NCI-H1930 (cell line): ENCODE results near the gene RIBC2.
"Not testable (repeated sequence)": the region's sequence is repeated elsewhere in the genome, so short reads cannot be mapped to it uniquely, and the experiment has no call there.

Experiments used
- DNase-seq, 2 experiments: peaks; one replicate each; lab custom pipeline; 2025; lab: John Stamatoyannopoulos, UW

Gene RIBC2

GRCh38 chr22:45450101-45450785 lies 36.8 kb downstream of the RIBC2 start:
- DNase-seq: no peak

GRCh38 chr22:45450921-45451651 lies 37.6 kb downstream of the RIBC2 start:
- no peak for DNase-seq

GRCh38 chr22:45451972-45452371 lies 38.5 kb downstream of the RIBC2 start:
- no peak for DNase-seq

GRCh38 chr22:45452565-45453379 lies 39.3 kb downstream of the RIBC2 start:
- DNase-seq: no peak

- DNase-seq: no peak
These were observed 40.3 kb downstream of the RIBC2 start for GRCh38 chr22:45453764-45454163.

- DNase-seq: no peak
These were observed 40.8 kb downstream of the RIBC2 start for GRCh38 chr22:45454275-45454674.

- DNase-seq: no peak
These were observed 41.7 kb downstream of the RIBC2 start for GRCh38 chr22:45455212-45455611.

- no peak for DNase-seq
These were observed 42.1 kb downstream of the RIBC2 start for GRCh38 chr22:45455621-45456020.

- no peak for DNase-seq
These were observed 43.3 kb downstream of the RIBC2 start for GRCh38 chr22:45456811-45457210.

GRCh38 chr22:45458532-45458931 lies 45.0 kb downstream of the RIBC2 start:
- no peak for DNase-seq

GRCh38 chr22:45459235-45459634 lies 45.7 kb downstream of the RIBC2 start:
- no peak for DNase-seq

- DNase-seq: no peak
These were observed 47.0 kb downstream of the RIBC2 start for GRCh38 chr22:45460288-45461109.

GRCh38 chr22:45462034-45462655 lies 48.7 kb downstream of the RIBC2 start:
- DNase-seq: no peak

- DNase-seq: not testable (repeated sequence)
These were observed 50.2 kb downstream of the RIBC2 start for GRCh38 chr22:45463691-45464090.

GRCh38 chr22:45465633-45466032 lies 52.1 kb downstream of the RIBC2 start:
- no peak for DNase-seq

GRCh38 chr22:45468872-45469271 lies 55.4 kb downstream of the RIBC2 start:
- no peak for DNase-seq

- DNase-seq: no peak
These were observed 56.0 kb downstream of the RIBC2 start for GRCh38 chr22:45469281-45470073.

- no peak for DNase-seq
These were observed 57.4 kb downstream of the RIBC2 start for GRCh38 chr22:45470871-45471270.

- no peak for DNase-seq
These were observed 58.9 kb downstream of the RIBC2 start for GRCh38 chr22:45472426-45472825.

- no peak for DNase-seq
These were observed 60.2 kb downstream of the RIBC2 start for GRCh38 chr22:45473626-45474237.
